Liver (tissue), 9 donors: ENCODE results near the gene TSPAN17. TPM values are rescaled to one million over a fixed set of nuclear protein-coding genes. Genes with fewer than 3 reads are reported as not detected.
"Not testable (repeated sequence)": the region's sequence is repeated elsewhere in the genome, so short reads cannot be mapped to it uniquely, and the experiment has no call there.

ENCODE experiments used
- DNase-seq: peaks from one replicate; pipeline ENCODE4 v3.0.0-alpha.2; 2017; ENCODE audit warnings: low spot score
- H3K27ac ChIP-seq, 2 donors: one replicate each; pipeline ENCODE4 v1.7.0; 2013; ENCODE audit warnings: inconsistent platforms in 2 of 2, low read length in 2 of 2, control low read depth in 1 of 2, low read depth in 1 of 2, mild to moderate bottlenecking in 1 of 2
- H3K27me3 ChIP-seq, 4 donors: one replicate each; pipeline versions ENCODE4 v1.6.1 to v1.7.0; 2013; ENCODE audit warnings: low read length in 3 of 4, inconsistent platforms in 1 of 4, mild to moderate bottlenecking in 1 of 4, moderate library complexity in 1 of 4; ENCODE audit not compliant: control insufficient read depth in 4 of 4, insufficient read depth in 4 of 4
- H3K36me3 ChIP-seq, 4 donors: one replicate each; pipeline versions ENCODE4 v1.6.1 to v1.7.0; 2013; ENCODE audit warnings: low read length in 3 of 4, mild to moderate bottlenecking in 3 of 4, low read depth in 1 of 4, moderate library complexity in 1 of 4; ENCODE audit not compliant: control insufficient read depth in 4 of 4, insufficient read depth in 3 of 4
- H3K4me1 ChIP-seq, 4 donors: one replicate each; pipeline versions ENCODE4 v1.6.1 to v1.7.0; 2013; ENCODE audit warnings: low read length in 3 of 4, mild to moderate bottlenecking in 3 of 4, moderate library complexity in 1 of 4; ENCODE audit not compliant: control insufficient read depth in 4 of 4, insufficient read depth in 4 of 4
- H3K4me3 ChIP-seq, 3 donors: one replicate each; pipeline versions ENCODE4 v1.6.1 to v1.7.0; 2013; ENCODE audit warnings: low read length in 3 of 3, control low read depth in 1 of 3, low read depth in 1 of 3, mild to moderate bottlenecking in 1 of 3
- H3K9ac ChIP-seq, 2 donors: one replicate each; pipeline ENCODE4 v1.7.0; 2013; ENCODE audit warnings: low read length in 2 of 2, mild to moderate bottlenecking in 2 of 2, moderate library complexity in 2 of 2, control low read depth in 1 of 2, low read depth in 1 of 2
- H3K9me3 ChIP-seq, 4 donors: one replicate each; pipeline versions ENCODE4 v1.6.1 to v1.7.0; 2013; ENCODE audit warnings: low read length in 3 of 4; ENCODE audit not compliant: control insufficient read depth in 4 of 4
- EGR1 ChIP-seq, 2 donors: IDR thresholded peaks; 2 replicates each; pipeline ENCODE4 v1.6.1; 2016 to 2018; ENCODE audit warnings: antibody characterized with exemption in 2 of 2, low read depth in 2 of 2
- FOXA1 ChIP-seq: IDR thresholded peaks from 2 replicates; pipeline ENCODE4 v1.6.1; 2016; ENCODE audit warnings: antibody characterized with exemption
- GABPA ChIP-seq, 2 donors: IDR thresholded peaks in 1 of 2; conservative IDR thresholded peaks in 1 of 2; 2 replicates each; pipeline ENCODE4 v1.6.1; 2016; ENCODE audit warnings: antibody characterized with exemption in 2 of 2, mild to moderate bottlenecking in 1 of 2, moderate library complexity in 1 of 2
- HNF4A ChIP-seq, 2 donors: conservative IDR thresholded peaks; 2 replicates each; pipeline ENCODE4 v1.6.1; 2016; ENCODE audit warnings: antibody characterized with exemption in 2 of 2, mild to moderate bottlenecking in 2 of 2
- RAD21 ChIP-seq, 2 donors: IDR thresholded peaks; 2 replicates each; pipeline ENCODE4 v1.6.1; 2016; ENCODE audit warnings: antibody characterized with exemption in 2 of 2, mild to moderate bottlenecking in 2 of 2
- SP1 ChIP-seq: IDR thresholded peaks from 2 replicates; pipeline ENCODE4 v1.6.1; 2018; ENCODE audit warnings: antibody characterized with exemption, mild to moderate bottlenecking
- WGBS: extraction: QIAGEN DNeasy Blood & Tissue Kit; methylation state at CpG from one replicate; pipeline ENCODE4 v1.1.7; 2013; 5-methylcytosine and 5-hydroxymethylcytosine counted together
- polyA plus RNA-seq, 2 donors: library from polyadenylated mRNA; stranded (reverse) in 1 of 2; unstranded in 1 of 2; fragments of 200-250 nt in 1 of 2; fragments of >200 nt in 1 of 2; fragmentation: Nextera tagmentation in 1 of 2; extraction: Ambion mirVana in 1 of 2; gene quantifications; one replicate each; pipeline versions ENCODE4 v1.2.1 to v1.2.3, GENCODE V29; 2013 to 2015
- total RNA-seq, 2 donors: library from RNA; depleted of rRNA; stranded (reverse); fragments of >200 nt; gene quantifications; one replicate each; pipeline ENCODE4 v1.2.3, GENCODE V29; 2014
- TF ChIP-seq, protein P1 (sequence below): IDR thresholded peaks from 2 replicates; pipeline ENCODE4 v1.6.1; 2016; ENCODE audit warnings: antibody characterized with exemption
- TF ChIP-seq, protein P2 (sequence below): IDR thresholded peaks from 2 replicates; pipeline ENCODE4 v1.6.1; 2016; ENCODE audit warnings: antibody characterized with exemption, mild to moderate bottlenecking
- TF ChIP-seq, protein P3 (sequence below): fragments of 150-350 bp; IDR thresholded peaks from 2 replicates; pipeline ENCODE4 v1.5.1; 2017; ENCODE audit warnings: improper control_type of control experiment, low read depth, low read length; ENCODE audit not compliant: missing input control
- donor health status: healthy.
- donor health status: healthy.
- donor health status: healthy.
- donor health status: healthy.
- donor health status: healthy.

Gene TSPAN17, protein sequence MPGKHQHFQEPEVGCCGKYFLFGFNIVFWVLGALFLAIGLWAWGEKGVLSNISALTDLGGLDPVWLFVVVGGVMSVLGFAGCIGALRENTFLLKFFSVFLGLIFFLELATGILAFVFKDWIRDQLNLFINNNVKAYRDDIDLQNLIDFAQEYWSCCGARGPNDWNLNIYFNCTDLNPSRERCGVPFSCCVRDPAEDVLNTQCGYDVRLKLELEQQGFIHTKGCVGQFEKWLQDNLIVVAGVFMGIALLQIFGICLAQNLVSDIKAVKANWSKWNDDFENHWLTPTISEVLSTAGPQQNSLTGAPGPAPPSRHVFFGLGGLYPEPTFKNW
- total RNA-seq (10 to 100 TPM; 15.9 to 43.4 TPM), polyA plus RNA-seq (10 to 100 TPM in 1 of 2 donors, 1 to 10 TPM in 1; 5.7 to 16.4 TPM)

DNA sequence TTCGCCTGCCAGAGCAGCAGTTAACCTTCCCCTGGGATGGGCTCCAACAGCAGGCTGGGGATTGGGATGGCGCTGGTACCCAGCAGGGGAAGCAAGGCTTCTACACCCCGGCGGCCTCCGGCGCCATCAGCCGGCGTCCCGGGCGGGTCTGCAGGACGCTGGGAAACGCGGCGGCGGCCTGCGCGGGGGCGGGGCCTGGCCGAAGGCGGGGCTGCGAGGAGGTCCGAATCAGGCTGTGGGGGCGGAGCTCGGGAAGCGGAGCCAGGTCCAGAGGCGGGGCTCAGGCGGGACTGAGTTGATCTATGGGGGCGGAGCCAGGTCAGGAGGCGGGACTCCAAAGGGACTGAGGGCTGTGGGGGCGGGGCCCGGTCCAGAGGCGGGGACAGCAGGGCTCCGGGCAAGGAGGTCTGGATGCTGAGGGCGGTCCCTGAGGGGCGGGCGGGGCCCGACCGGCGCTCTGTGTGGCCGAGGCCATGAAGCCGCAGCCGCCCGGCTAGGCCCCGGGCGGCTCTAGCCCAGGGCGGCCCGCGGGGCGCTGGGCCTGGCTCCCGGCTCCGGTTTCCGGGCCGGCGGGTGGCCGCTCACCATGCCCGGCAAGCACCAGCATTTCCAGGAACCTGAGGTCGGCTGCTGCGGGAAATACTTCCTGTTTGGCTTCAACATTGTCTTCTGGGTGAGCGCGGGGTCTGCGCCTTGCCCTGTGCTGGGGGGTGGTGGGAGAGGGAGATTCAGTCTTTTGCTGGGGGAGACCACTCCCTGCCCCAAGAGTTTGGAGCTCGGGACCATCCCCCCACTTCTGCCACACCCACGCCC is at the start of gene TSPAN17:
Gene TSPAN17, plus strand, starts transcription at position 455 of the 813 bp plus-strand sequence. Its CDS starts 132 bp downstream, at position 587.
- under 1% methylated on average over 63 of the region's 63 CpGs for WGBS
- Histone ChIP-seq H3K27ac (peak within 1 kb of the TSS; percentile 18 to 40), H3K36me3 (no peaks in the 10 kb centered on the region), H3K4me3 (peak within 1 kb of the TSS; percentile 59 to 83 (median 76)), H3K27me3 (no peaks in the 10 kb centered on the region), H3K4me1 (peaks cover 5 to 18% (median 14%) of the 10 kb centered on the region in 4 donors), H3K9ac (peak within 1 kb of the TSS; percentile 4 to 72), H3K9me3 (no peaks in the 10 kb centered on the region)
- peak; percentile 100 for DNase-seq
- no peak for TF ChIP-seq FOXA1
- peak; percentile 78 for TF ChIP-seq SP1
- TF ChIP-seq, protein P1, sequence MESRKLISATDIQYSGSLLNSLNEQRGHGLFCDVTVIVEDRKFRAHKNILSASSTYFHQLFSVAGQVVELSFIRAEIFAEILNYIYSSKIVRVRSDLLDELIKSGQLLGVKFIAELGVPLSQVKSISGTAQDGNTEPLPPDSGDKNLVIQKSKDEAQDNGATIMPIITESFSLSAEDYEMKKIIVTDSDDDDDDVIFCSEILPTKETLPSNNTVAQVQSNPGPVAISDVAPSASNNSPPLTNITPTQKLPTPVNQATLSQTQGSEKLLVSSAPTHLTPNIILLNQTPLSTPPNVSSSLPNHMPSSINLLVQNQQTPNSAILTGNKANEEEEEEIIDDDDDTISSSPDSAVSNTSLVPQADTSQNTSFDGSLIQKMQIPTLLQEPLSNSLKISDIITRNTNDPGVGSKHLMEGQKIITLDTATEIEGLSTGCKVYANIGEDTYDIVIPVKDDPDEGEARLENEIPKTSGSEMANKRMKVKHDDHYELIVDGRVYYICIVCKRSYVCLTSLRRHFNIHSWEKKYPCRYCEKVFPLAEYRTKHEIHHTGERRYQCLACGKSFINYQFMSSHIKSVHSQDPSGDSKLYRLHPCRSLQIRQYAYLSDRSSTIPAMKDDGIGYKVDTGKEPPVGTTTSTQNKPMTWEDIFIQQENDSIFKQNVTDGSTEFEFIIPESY: no peak
- TF ChIP-seq RAD21 (IDR thresholded peaks at IDR 0.05): peak in 1 of 2 donors; percentile 49
- TF ChIP-seq EGR1 (IDR thresholded peaks at IDR 0.05; ENCODE audit: low read depth in 2 of 2): peak in 1 of 2 donors; percentile 86
- TF ChIP-seq GABPA (IDR thresholded peaks at IDR 0.05 in 1 of 2, conservative IDR thresholded peaks at IDR 0.05 in 1 of 2): peak in 1 of 2 donors; percentile 23
- TF ChIP-seq, protein P2, sequence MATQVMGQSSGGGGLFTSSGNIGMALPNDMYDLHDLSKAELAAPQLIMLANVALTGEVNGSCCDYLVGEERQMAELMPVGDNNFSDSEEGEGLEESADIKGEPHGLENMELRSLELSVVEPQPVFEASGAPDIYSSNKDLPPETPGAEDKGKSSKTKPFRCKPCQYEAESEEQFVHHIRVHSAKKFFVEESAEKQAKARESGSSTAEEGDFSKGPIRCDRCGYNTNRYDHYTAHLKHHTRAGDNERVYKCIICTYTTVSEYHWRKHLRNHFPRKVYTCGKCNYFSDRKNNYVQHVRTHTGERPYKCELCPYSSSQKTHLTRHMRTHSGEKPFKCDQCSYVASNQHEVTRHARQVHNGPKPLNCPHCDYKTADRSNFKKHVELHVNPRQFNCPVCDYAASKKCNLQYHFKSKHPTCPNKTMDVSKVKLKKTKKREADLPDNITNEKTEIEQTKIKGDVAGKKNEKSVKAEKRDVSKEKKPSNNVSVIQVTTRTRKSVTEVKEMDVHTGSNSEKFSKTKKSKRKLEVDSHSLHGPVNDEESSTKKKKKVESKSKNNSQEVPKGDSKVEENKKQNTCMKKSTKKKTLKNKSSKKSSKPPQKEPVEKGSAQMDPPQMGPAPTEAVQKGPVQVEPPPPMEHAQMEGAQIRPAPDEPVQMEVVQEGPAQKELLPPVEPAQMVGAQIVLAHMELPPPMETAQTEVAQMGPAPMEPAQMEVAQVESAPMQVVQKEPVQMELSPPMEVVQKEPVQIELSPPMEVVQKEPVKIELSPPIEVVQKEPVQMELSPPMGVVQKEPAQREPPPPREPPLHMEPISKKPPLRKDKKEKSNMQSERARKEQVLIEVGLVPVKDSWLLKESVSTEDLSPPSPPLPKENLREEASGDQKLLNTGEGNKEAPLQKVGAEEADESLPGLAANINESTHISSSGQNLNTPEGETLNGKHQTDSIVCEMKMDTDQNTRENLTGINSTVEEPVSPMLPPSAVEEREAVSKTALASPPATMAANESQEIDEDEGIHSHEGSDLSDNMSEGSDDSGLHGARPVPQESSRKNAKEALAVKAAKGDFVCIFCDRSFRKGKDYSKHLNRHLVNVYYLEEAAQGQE: peak; percentile 70
- peak in 1 of 2 donors; percentile 11 for TF ChIP-seq HNF4A (conservative IDR thresholded peaks at IDR 0.05)
- TF ChIP-seq, protein P3, sequence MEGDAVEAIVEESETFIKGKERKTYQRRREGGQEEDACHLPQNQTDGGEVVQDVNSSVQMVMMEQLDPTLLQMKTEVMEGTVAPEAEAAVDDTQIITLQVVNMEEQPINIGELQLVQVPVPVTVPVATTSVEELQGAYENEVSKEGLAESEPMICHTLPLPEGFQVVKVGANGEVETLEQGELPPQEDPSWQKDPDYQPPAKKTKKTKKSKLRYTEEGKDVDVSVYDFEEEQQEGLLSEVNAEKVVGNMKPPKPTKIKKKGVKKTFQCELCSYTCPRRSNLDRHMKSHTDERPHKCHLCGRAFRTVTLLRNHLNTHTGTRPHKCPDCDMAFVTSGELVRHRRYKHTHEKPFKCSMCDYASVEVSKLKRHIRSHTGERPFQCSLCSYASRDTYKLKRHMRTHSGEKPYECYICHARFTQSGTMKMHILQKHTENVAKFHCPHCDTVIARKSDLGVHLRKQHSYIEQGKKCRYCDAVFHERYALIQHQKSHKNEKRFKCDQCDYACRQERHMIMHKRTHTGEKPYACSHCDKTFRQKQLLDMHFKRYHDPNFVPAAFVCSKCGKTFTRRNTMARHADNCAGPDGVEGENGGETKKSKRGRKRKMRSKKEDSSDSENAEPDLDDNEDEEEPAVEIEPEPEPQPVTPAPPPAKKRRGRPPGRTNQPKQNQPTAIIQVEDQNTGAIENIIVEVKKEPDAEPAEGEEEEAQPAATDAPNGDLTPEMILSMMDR: peak; percentile 8

DNA sequence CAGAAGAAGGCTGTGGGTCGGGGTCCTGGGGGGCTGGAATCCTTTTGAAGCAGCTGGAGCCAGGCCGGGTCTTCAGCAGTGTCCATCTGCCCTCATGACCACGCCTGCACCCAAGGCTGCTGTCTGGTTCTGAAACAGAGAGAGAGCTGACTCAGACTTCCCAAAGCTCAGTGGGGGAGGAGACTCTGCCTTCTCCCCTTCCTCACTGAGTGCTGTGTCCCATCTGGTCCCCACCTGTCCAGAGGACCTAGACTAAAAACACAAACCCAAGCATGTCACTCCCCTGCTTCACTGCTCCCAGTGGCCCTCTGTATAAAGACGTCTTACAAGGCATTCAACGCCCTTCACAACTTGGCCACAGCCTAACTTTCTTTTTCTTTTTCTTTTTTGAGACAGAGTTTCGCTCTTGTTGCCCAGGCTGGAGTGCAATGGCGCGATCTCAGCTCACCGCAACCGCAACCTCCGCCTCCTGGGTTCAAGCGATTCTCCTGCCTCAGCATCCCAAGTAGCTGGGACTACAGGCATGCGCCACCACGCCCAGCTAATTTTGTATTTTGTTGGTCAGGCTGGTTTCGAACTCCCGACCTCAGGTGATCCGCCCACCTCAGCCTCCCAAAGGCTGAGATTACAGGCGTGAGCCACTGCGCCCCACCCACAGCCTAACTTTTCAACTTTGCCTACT is 47.4 kb upstream of the TSPAN17 start:
- peaks cover 4 to 16% (median 6%) of the 10 kb centered on the region in 4 donors for H3K4me1 ChIP-seq
- not testable (repeated sequence) for H3K27ac ChIP-seq, H3K9ac ChIP-seq, H3K27me3 ChIP-seq, H3K4me3 ChIP-seq, H3K9me3 ChIP-seq, DNase-seq, H3K36me3 ChIP-seq
- WGBS: 89% methylated on average over 19 of the region's 19 CpGs
